HG03520 (cell line): Measurements from ENCODE around the gene AFAP1L2.

Experiments used
- ATAC-seq: cut with Tn5 transposase; IDR thresholded peaks from one replicate; pipeline ENCODE4 v1.9.1; 2021; ENCODE audit warnings: mild to moderate bottlenecking, moderate library complexity; ENCODE audit not compliant: unreplicated experiment

The AFAP1L2 gene

DNA sequence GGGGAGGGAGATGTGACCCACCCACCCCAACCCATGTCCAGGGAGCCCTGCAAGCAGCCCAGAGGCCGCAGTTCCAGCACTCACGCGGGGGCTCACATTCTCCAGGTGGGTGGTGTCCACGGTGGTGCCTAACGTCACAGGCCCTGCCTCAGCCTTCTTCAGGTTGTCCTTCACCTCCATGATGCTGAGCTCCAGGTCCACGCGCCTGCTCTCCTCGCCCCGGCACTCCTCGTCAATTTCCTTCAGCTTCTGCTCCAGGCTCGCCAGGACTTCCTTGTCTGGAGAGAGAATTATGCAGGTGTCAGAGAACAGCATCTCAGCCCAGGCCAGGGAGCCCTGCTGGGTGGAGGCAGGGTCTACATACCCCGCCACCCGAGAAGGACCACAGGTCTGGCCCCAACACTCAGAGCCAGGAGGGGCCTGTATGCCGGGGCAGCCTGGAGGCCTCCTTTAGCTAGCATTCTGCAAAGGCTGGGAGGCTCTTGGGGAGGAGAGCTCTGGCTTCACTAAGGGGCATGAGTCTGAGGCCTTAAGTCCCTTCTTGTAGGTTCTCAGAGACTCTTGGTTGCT, 107.1 kb downstream of the AFAP1L2 start:
- no peak for ATAC-seq

DNA sequence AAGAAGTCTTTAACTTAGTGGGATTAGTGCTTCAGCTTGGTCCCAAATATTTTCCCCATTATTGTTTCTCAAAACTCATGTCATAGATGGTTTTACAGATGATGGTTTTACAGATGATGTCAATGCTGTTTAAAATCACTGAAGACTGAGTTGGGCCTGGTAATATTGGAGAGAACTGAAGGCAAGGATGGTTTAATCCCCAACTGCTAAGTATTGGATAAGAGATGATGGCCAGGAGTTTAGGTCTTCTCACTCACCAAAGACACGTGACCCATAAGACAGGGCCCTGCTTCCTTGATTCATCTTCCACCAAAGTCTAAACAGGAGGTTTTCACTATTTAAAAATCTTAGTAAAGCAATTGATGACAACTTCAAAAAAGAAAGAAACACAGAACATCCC, 108.9 kb downstream of the AFAP1L2 start:
- no peak for ATAC-seq

DNA sequence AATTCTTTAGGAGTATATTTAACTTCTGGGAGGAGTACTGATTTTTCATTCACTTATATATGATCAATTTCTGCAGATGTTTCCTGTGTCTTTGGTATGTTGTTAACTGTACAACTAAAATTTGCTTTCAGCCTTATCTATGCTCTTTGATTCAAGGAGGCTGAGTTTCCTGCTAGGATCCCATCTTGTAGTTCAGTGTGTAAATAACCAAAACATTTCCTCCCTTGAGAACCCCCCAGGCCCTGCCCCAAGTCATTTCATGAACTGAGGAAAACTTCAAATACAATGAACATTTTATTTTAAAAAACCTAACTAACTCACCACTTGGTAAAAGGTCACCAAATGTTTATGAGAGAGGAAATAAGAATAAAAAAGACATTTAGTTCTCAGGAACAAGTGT, 109.8 kb downstream of the AFAP1L2 start:
- ATAC-seq = no peak

- ATAC-seq = no peak
Observed at GRCh38 chr10:114293075-114293474, 111.2 kb downstream of the AFAP1L2 start.

DNA sequence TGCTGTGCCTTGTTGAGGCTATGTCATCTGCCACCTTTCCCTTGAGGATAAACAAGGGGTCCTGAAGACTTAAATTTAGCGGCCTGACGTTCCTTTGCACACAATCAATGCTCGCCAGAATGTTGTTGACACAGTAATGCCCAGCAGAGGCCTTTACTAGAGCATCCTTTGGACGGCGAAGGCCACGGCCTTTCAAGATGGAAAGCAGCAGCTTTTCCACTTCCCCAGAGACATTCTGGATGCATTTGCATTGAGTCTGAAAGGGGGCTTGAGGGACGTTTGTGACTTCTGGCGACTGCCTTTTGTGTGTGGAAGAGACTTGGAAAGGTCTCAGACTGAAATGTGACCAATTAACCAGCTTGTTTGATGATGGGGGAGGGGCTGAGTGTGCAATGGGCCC, 112.8 kb downstream of the AFAP1L2 start:
- no peak for ATAC-seq

DNA sequence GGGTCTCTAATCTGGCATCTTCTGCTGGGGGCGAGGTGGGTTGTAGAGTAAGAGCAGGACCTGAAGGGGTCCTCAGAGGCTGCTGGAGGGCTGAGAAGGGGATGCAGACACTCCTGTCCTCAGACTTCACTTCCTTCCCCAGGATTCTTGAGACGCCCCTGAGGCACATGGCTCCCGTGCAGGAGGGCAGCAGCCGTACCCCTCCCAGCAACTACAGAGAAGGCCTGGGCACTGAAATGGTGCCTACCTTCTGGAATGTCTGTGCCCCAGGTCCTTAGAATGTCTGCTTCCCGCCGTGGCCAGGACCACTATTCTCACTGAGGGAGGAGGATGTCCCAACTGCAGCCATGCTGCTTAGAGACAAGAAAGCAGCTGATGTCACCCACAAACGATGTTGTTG, 113.2 kb downstream of the AFAP1L2 start:
- no peak for ATAC-seq

GRCh38 chr10:114290038-114290437, 114.3 kb downstream of the AFAP1L2 start:
- no peak for ATAC-seq

DNA sequence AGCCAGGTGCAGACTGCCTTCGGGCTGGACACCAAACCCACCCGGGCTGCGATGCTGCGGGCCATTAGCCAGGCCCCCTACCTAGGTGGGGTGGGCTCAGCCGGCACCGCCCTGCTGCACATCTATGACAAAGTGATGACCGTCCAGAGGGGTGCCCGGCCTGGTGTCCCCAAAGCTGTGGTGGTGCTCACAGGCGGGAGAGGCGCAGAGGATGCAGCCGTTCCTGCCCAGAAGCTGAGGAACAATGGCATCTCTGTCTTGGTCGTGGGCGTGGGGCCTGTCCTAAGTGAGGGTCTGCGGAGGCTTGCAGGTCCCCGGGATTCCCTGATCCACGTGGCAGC, 115.2 kb downstream of the AFAP1L2 start:
- no peak for ATAC-seq

DNA sequence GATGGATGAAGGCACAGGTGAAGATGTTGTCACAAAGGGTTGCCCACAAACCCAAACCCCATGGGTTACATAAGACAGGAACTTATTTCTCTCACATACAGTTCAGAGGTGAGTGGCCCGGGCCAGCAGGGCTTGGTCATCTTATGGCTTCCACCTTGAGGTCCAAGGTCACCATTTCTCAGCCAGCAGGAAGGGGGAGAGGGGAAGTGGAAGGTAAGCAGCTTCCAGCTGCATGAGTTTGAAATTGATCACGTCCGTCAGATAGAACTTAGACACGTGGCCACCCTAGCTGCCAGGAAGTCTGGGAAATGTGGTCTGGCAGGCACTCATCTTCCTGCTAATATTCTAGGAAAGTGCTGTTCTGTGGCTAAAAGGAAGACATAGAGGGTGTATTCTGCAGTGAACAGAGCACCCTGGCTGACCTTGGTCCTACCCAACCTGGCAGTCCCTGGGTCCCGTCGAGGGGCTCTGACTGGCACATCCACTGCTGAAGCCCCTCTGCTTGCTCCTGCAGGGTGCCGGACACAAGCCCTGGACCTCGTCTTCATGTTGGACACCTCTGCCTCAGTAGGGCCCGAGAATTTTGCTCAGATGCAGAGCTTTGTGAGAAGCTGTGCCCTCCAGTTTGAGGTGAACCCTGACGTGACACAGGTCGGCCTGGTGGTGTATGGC, 115.7 kb downstream of the AFAP1L2 start:
- no peak for ATAC-seq

- no peak for ATAC-seq
Observed at GRCh38 chr10:114286921-114287320, 117.4 kb downstream of the AFAP1L2 start.

GRCh38 chr10:114285961-114286441, 118.3 kb downstream of the AFAP1L2 start:
- ATAC-seq = no peak

DNA sequence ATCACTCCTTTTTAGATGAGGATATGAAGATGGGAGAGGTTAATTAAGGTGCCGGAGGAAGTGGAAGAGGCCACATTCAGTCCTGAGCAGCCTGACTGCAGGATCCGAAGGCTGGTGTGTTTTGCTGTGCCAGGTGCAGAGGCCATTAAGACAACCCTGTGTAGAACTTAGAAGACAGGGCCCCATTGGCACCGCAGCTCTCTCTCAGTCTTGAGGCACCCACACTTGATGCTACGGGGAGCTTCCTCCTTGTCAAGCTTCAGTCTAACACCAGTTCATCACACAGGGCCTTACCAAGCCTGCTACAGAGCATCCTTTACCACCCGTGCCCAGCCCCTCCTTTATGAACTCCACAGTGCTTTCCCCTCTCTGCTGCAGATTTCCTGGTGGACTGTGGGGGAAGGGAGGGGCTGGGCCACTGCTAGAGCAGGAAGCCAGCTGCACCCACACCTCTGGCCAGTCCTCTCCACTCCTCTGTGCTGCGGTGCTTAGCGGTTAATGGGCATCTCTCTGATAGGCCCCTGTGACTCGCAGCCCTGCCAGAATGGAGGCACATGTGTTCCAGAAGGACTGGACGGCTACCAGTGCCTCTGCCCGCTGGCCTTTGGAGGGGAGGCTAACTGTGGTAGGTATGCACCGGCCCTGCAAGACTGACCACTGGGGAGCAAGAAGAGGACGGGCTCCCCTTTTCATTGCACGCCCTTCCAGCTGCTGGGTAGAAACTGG, 119.8 kb downstream of the AFAP1L2 start:
- ATAC-seq = no peak

GRCh38 chr10:114283535-114284234, 120.6 kb downstream of the AFAP1L2 start:
- ATAC-seq = no peak

DNA sequence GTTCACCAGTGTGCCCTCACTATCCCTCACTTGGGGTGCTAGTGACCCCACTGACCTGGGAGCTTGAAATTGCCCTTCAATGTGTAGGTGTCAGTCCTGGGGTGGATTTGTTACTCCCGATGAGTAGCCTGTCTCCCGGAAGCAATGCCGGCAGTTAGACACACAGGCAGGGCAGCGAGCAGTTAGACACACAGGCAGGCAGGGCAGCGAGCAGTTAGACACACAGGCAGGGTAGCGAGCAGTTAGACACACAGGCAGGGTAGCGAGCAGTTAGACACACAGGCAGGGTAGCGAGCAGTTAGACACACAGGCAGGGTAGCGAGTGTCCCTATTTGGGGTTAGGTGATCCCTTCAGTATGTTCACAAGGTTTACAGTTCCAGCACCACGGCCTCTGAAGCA, 121.2 kb downstream of the AFAP1L2 start:
- no peak for ATAC-seq

DNA sequence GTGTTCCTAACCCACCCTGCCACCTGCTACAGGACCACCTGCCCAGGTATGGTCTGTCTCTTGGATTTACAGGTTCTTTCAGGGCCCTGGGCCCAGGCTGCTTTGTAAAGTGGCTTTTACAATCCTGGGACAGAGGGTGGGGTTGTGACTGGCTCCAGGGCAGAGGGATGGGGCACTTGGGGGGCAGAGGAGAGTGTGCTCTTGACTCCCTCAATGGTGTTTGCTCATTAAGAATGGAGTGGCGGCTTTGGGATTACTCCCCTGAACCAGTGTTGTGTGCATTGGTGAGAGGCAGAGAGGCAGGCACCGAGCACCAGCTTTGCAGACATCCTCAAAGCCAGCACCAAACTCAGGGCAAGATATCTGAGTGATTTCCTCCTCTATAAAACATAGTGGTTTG, 121.8 kb downstream of the AFAP1L2 start:
- no peak for ATAC-seq

DNA sequence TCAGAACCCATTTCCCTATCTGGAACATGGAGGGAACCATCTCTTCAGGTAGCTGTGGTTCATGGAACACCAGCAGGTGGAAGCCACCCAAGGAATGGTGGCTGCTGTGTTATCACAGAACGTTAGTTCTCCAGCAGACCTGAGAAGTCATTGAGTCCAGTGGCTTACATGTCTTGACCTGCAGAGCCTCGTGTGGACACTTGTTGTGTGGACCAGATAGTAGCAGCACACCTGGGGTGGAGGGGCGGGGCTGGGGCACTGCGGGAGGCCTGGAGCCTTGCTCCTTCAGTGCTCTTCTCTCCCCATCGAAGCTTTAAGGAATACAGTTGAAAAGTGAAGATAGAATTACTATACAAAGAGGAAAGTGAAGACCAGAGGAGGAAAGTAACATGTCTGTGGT, 122.8 kb downstream of the AFAP1L2 start:
- no peak for ATAC-seq

DNA sequence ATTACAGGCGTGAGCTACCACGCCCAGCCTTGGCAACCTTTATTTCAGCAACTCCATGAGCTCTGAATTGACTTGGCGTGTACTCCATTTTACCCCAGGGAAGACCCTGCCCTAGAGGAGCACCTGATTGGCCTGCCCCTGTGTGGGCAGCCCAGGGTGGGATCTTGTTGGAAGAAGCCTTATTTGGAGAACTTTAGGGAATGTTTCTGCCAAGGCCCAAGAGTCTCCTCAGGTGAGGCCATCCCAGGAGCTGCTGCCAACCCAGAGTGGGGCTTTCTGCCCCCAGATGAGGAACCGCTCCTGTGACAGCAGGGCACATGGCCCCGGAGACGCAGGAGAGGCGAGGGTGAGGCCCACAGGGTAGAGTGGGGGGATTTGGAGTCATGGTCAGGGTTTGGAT, 123.3 kb downstream of the AFAP1L2 start:
- ATAC-seq = no peak

- ATAC-seq = no peak
Observed at GRCh38 chr10:114279901-114280644, 124.2 kb downstream of the AFAP1L2 start.

GRCh38 chr10:114279289-114279688, 125.0 kb downstream of the AFAP1L2 start:
- no peak for ATAC-seq

- no peak for ATAC-seq
Observed at GRCh38 chr10:114278884-114279191, 125.5 kb downstream of the AFAP1L2 start.
